ENCODE measurements around the gene ADGRL3.

Gene ADGRL3

GRCh38 chr4:61335241-61335763 is 135.2 kb downstream of the ADGRL3 start:
- ATAC-seq, result no peak
- TF ChIP-seq ZFP30 (CRISPR knock-in tag; IDR thresholded peaks at IDR 0.05) (no peak), BACH2 (CRISPR knock-in tag; IDR thresholded peaks at IDR 0.05; ENCODE audit: borderline replicate concordance) (no peak), ZNF70 (CRISPR knock-in tag; IDR thresholded peaks at IDR 0.05) (no peak)
- TF ChIP-seq, protein P1, sequence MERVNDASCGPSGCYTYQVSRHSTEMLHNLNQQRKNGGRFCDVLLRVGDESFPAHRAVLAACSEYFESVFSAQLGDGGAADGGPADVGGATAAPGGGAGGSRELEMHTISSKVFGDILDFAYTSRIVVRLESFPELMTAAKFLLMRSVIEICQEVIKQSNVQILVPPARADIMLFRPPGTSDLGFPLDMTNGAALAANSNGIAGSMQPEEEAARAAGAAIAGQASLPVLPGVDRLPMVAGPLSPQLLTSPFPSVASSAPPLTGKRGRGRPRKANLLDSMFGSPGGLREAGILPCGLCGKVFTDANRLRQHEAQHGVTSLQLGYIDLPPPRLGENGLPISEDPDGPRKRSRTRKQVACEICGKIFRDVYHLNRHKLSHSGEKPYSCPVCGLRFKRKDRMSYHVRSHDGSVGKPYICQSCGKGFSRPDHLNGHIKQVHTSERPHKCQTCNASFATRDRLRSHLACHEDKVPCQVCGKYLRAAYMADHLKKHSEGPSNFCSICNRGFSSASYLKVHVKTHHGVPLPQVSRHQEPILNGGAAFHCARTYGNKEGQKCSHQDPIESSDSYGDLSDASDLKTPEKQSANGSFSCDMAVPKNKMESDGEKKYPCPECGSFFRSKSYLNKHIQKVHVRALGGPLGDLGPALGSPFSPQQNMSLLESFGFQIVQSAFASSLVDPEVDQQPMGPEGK (CRISPR knock-in tag; IDR thresholded peaks at IDR 0.05; ENCODE audit: borderline replicate concordance), result no peak

DNA sequence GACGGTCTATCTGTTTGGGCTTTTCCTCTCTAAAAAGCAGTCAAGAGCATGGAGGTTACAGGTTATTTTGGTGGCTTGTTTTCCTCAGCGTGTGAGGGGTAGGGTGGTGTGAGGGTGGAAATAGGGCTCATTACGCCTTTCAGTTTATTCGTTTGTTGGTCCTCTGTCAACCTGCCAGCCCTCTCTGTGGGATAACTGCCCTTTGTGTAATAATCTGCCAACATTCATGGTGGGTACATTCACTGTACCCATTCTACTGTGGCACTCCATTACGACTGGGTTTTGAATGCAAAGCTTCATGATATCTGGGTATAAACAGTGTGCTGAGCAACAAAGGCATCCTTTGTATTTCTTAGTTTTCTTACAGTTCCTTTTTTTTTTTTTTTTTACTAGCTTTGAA is 136.4 kb downstream of the ADGRL3 start:
- TF ChIP-seq OSR1 (CRISPR knock-in tag; IDR thresholded peaks at IDR 0.05) (no peak), SNAI2 (CRISPR knock-in tag; IDR thresholded peaks at IDR 0.05) (no peak), ZFP30 (CRISPR knock-in tag; IDR thresholded peaks at IDR 0.05) (no peak)
- ATAC-seq, result no peak

DNA sequence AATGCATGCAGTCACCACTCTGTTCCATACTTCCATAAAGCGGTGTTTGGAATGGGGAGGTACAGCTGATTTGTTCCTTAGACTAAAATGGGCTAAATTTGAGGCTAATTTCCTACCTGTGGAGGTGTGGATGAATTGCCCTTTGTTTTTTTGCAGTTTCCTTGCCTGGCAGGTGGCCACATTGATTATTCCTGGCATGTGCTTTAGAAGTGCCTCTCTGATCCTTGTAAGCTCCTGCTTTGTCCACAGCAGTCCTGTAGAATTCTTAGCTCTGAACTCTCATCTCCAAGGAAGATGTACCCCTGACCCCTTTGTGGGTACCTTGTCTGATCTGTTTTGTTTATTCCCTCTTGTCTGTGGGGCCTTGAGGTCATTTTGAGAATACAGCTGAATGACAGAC is 136.8 kb downstream of the ADGRL3 start:
- TF ChIP-seq BACH2 (CRISPR knock-in tag; IDR thresholded peaks at IDR 0.05; ENCODE audit: borderline replicate concordance) (no peak), GLIS3 (CRISPR knock-in tag; IDR thresholded peaks at IDR 0.05) (no peak), POU6F1 (CRISPR knock-in tag; IDR thresholded peaks at IDR 0.05; ENCODE audit: borderline replicate concordance, low read depth) (no peak), ARNTL (CRISPR knock-in tag; IDR thresholded peaks at IDR 0.05; ENCODE audit: borderline replicate concordance, low read depth) (no peak), ZFP3 (CRISPR knock-in tag; IDR thresholded peaks at IDR 0.05) (no peak), ZNF8 (CRISPR knock-in tag; IDR thresholded peaks at IDR 0.05) (no peak), SNAI2 (CRISPR knock-in tag; IDR thresholded peaks at IDR 0.05) (no peak), ZNF70 (CRISPR knock-in tag; IDR thresholded peaks at IDR 0.05) (no peak), PPARA (CRISPR knock-in tag; IDR thresholded peaks at IDR 0.05; ENCODE audit: borderline replicate concordance) (no peak), TCF4 (CRISPR knock-in tag; IDR thresholded peaks at IDR 0.05; ENCODE audit: borderline replicate concordance) (no peak), CSDC2 (CRISPR knock-in tag; IDR thresholded peaks at IDR 0.05) (no peak)
- TF ChIP-seq, protein P2, sequence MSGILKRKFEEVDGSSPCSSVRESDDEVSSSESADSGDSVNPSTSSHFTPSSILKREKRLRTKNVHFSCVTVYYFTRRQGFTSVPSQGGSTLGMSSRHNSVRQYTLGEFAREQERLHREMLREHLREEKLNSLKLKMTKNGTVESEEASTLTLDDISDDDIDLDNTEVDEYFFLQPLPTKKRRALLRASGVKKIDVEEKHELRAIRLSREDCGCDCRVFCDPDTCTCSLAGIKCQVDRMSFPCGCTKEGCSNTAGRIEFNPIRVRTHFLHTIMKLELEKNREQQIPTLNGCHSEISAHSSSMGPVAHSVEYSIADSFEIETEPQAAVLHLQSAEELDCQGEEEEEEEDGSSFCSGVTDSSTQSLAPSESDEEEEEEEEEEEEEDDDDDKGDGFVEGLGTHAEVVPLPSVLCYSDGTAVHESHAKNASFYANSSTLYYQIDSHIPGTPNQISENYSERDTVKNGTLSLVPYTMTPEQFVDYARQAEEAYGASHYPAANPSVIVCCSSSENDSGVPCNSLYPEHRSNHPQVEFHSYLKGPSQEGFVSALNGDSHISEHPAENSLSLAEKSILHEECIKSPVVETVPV (CRISPR knock-in tag; IDR thresholded peaks at IDR 0.05), result no peak
- TF ChIP-seq, protein P3, sequence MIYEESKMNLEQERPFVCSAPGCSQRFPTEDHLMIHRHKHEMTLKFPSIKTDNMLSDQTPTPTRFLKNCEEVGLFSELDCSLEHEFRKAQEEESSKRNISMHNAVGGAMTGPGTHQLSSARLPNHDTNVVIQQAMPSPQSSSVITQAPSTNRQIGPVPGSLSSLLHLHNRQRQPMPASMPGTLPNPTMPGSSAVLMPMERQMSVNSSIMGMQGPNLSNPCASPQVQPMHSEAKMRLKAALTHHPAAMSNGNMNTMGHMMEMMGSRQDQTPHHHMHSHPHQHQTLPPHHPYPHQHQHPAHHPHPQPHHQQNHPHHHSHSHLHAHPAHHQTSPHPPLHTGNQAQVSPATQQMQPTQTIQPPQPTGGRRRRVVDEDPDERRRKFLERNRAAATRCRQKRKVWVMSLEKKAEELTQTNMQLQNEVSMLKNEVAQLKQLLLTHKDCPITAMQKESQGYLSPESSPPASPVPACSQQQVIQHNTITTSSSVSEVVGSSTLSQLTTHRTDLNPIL (CRISPR knock-in tag; IDR thresholded peaks at IDR 0.05; ENCODE audit: low read depth), result no peak
- no peak for ATAC-seq

DNA sequence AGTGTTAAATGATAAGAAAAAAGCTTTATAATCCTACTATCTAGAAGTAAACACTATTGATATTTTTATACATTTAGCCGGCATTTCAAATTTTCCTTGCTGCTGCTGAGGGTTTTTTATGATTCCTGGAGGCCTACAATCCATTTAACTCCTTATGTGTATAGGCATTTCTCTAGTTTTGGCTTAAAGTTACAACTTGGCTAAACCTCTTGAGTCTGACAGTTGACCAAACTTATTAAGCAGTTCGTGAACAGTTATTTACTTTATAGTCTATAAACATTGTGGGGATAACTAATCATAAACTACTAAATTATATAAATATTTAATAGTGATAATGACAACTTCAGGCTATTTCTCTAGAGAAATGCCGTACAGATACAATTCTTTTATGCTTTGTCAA is 141.9 kb downstream of the ADGRL3 start:
- no peak for ATAC-seq
- TF ChIP-seq, protein P3 (CRISPR knock-in tag; IDR thresholded peaks at IDR 0.05; ENCODE audit: low read depth), result no peak
- no peak for TF ChIP-seq ESRRG (CRISPR knock-in tag; IDR thresholded peaks at IDR 0.05)
- TF ChIP-seq CSDC2 (CRISPR knock-in tag; IDR thresholded peaks at IDR 0.05), result no peak
- TF ChIP-seq ZNF565 (CRISPR knock-in tag; conservative IDR thresholded peaks at IDR 0.05; ENCODE audit: low read depth), result no peak
- TF ChIP-seq ZNF8 (CRISPR knock-in tag; IDR thresholded peaks at IDR 0.05), result no peak
- TF ChIP-seq ZNF70 (CRISPR knock-in tag; IDR thresholded peaks at IDR 0.05), result no peak
- TF ChIP-seq, protein P2 (CRISPR knock-in tag; IDR thresholded peaks at IDR 0.05), result no peak
- TF ChIP-seq, protein P1 (CRISPR knock-in tag; IDR thresholded peaks at IDR 0.05; ENCODE audit: borderline replicate concordance), result no peak
- no peak for TF ChIP-seq GLIS3 (CRISPR knock-in tag; IDR thresholded peaks at IDR 0.05)
- no peak for TF ChIP-seq ISL1 (CRISPR knock-in tag; IDR thresholded peaks at IDR 0.05)
- no peak for TF ChIP-seq RARB (CRISPR knock-in tag; IDR thresholded peaks at IDR 0.05)
- TF ChIP-seq OSR1 (CRISPR knock-in tag; IDR thresholded peaks at IDR 0.05), result no peak
- TF ChIP-seq BACH2 (CRISPR knock-in tag; IDR thresholded peaks at IDR 0.05; ENCODE audit: borderline replicate concordance), result no peak
- TF ChIP-seq ZC3H10 (CRISPR knock-in tag; IDR thresholded peaks at IDR 0.05), result no peak
- TF ChIP-seq PPARA (CRISPR knock-in tag; IDR thresholded peaks at IDR 0.05; ENCODE audit: borderline replicate concordance), result no peak
- TF ChIP-seq ARNTL (CRISPR knock-in tag; IDR thresholded peaks at IDR 0.05; ENCODE audit: borderline replicate concordance, low read depth), result no peak
- no peak for TF ChIP-seq TOX (CRISPR knock-in tag; IDR thresholded peaks at IDR 0.05; ENCODE audit: borderline replicate concordance)
